Sigmoid colon (tissue), 4 donors: ENCODE measurements around the gene PCDHGA11.

Source experiments
- CTCF ChIP-seq, 4 experiments: fragments of 450-650 bp in 3 of 4; fragments of 200-600 bp in 1 of 4; IDR thresholded peaks; one replicate each; pipeline ENCODE4 v1.5.1; 2016 to 2019; ENCODE audit warnings: antibody characterized with exemption in 4 of 4, mild to moderate bottlenecking in 3 of 4, moderate library complexity in 2 of 4
- EP300 ChIP-seq, 4 donors: sonication (generic); formaldehyde crosslinking; IDR thresholded peaks; one replicate each; pipeline ENCODE4 v1.6.1; 2017; ENCODE audit warnings: antibody characterized with exemption in 4 of 4
- POLR2A ChIP-seq, 2 donors: fragments of 450-650 bp; IDR thresholded peaks; one replicate each; pipeline ENCODE4 v1.6.1; 2016; ENCODE audit warnings: antibody characterized with exemption in 2 of 2, mild to moderate bottlenecking in 2 of 2, moderate library complexity in 2 of 2

GRCh38 chr5:141413540-141414069 is 7.2 kb upstream of the PCDHGA11 start:
- TF ChIP-seq POLR2A (IDR thresholded peaks at IDR 0.05) (no peak), CTCF (IDR thresholded peaks at IDR 0.05) (no peak), EP300 (IDR thresholded peaks at IDR 0.05) (no peak)
